ENCODE data around the gene PPP1R18.
"Not testable (repeated sequence)": the region's sequence is repeated elsewhere in the genome, so short reads cannot be mapped to it uniquely, and the experiment has no call there.

Gene PPP1R18

GRCh38 chr6:30719791-30720737 is 33.6 kb upstream of the PPP1R18 start, which contains the start of gene TUBB:
Gene TUBB, plus strand, starts transcription at chr6:30720352. Its CDS starts 155 bp downstream, at chr6:30720507.
- DNase-seq: peak; percentile 92 to 97

- DNase-seq: peak in 1 of 2 experiments; percentile 42
Observed at GRCh38 chr6:30719356-30719755, 32.9 kb upstream of the PPP1R18 start.

- DNase-seq: not testable (repeated sequence)
Observed at GRCh38 chr6:30717845-30718720, 31.6 kb upstream of the PPP1R18 start.

GRCh38 chr6:30717129-30717844 is 30.8 kb upstream of the PPP1R18 start, which contains the start of gene MDC1:
Gene MDC1, minus strand, starts transcription at chr6:30717281. Its CDS starts 2,106 bp downstream, at chr6:30715175.
- peak; percentile 100 for DNase-seq

- no peak for DNase-seq
Observed at GRCh38 chr6:30716879-30717128, 30.4 kb upstream of the PPP1R18 start.

GRCh38 chr6:30714263-30714662 is 27.8 kb upstream of the PPP1R18 start:
- no peak for DNase-seq

GRCh38 chr6:30712441-30712945 is 26.0 kb upstream of the PPP1R18 start:
- DNase-seq: no peak

- DNase-seq: no peak
Observed at GRCh38 chr6:30711758-30712380, 25.4 kb upstream of the PPP1R18 start.

- no peak for DNase-seq
Observed at GRCh38 chr6:30709101-30709868, 22.8 kb upstream of the PPP1R18 start.

GRCh38 chr6:30707281-30707850 is 20.9 kb upstream of the PPP1R18 start:
- no peak for DNase-seq

GRCh38 chr6:30705620-30706019 is 19.2 kb upstream of the PPP1R18 start:
- no peak for DNase-seq

GRCh38 chr6:30703821-30704220 is 17.4 kb upstream of the PPP1R18 start:
- DNase-seq: no peak

- no peak for DNase-seq
Observed at GRCh38 chr6:30703011-30703410, 16.6 kb upstream of the PPP1R18 start.

GRCh38 chr6:30700340-30700739 is 13.9 kb upstream of the PPP1R18 start:
- no peak for DNase-seq

- DNase-seq: no peak
Observed at GRCh38 chr6:30696432-30696831, 10.0 kb upstream of the PPP1R18 start.

- DNase-seq: no peak
Observed at GRCh38 chr6:30691208-30691847, 4.9 kb upstream of the PPP1R18 start.

GRCh38 chr6:30690403-30691207 is 4.2 kb upstream of the PPP1R18 start, which contains the start of gene NRM:
Gene NRM, minus strand, starts transcription at chr6:30690984. Its CDS starts 10 bp downstream, at chr6:30690974.
- DNase-seq: peak; percentile 71 to 88

- DNase-seq: no peak
Observed at GRCh38 chr6:30689985-30690384, 3.5 kb upstream of the PPP1R18 start.
